Right lobe of liver (tissue), 6 donors: ENCODE results near the gene WSB2. TPM values are rescaled to one million over a fixed set of nuclear protein-coding genes. Genes with fewer than 3 reads are reported as not detected.

Experiments
- ATAC-seq, 4 donors: fragments of 200-7000 bp; cut with Tn5 transposase; one replicate each; pipeline ENCODE4 v1.9.1; 2020; ENCODE audit warnings: mild to moderate bottlenecking in 4 of 4, moderate library complexity in 4 of 4
- DNase-seq, 3 donors: peaks; one replicate each; pipeline ENCODE4 v3.0.0-alpha.2; 2020
- H3K27ac ChIP-seq, 3 donors: fragments of 200-600 bp; one replicate each; pipeline ENCODE4 v1.8.0; 2022
- H3K27me3 ChIP-seq, 2 donors: fragments of 200-600 bp; one replicate each; pipeline ENCODE4 v1.8.0; 2022
- H3K36me3 ChIP-seq, 4 donors: fragments of 200-600 bp; sonication (generic) in 1 of 4; one replicate each; pipeline versions ENCODE4 v1.5.1 to v1.8.0; 2017 to 2022; ENCODE audit warnings: control low read depth in 1 of 4
- H3K4me1 ChIP-seq, 4 donors: fragments of 200-600 bp; sonication (generic) in 1 of 4; one replicate each; pipeline versions ENCODE4 v1.5.1 to v1.8.0; 2017 to 2022; ENCODE audit warnings: control low read depth in 1 of 4
- H3K4me3 ChIP-seq, 3 donors: fragments of 200-600 bp; one replicate each; pipeline ENCODE4 v1.8.0; 2022
- H3K9me3 ChIP-seq, 4 donors: fragments of 200-600 bp; sonication (generic) in 1 of 4; one replicate each; pipeline versions ENCODE4 v1.5.1 to v1.8.0; 2017 to 2022; ENCODE audit warnings: control low read depth in 1 of 4
- POLR2A ChIP-seq: fragments of 450-650 bp; IDR thresholded peaks from one replicate; pipeline ENCODE4 v1.6.1; 2017; ENCODE audit warnings: antibody characterized with exemption, mild to moderate bottlenecking
- WGBS: methylation state at CpG from one replicate; pipeline ENCODE4 v1.1.6; 2018; ENCODE audit warnings: low coverage, low lambda C conversion rate; ENCODE audit not compliant: insufficient coverage; ENCODE audit errors: missing lambda C conversion rate; 5-methylcytosine and 5-hydroxymethylcytosine counted together
- intact Hi-C, 2 donors: fragments of 100-400 bp; cut with DNase I; formaldehyde crosslinking; loops; one replicate each; pipeline versions ENCODE4 v1.11.2 to v1.14.1; 2022
- long read RNA-seq: library from polyadenylated mRNA; unstranded; transcript quantifications from one replicate; pipeline ENCODE4 v2.0.0, GENCODE V29; 2019
- total RNA-seq, 6 experiments: library from RNA; depleted of rRNA in 2 of 6; stranded (reverse); fragments of >200 nt in 2 of 6; fragmentation: NEBNext Ultra II Directional in 3 of 6; extraction: Animal tissue kit (Norgen Biotek cat#: 25700) in 3 of 6; gene quantifications; one replicate each; pipeline versions ENCODE4 v1.1.0 to v1.2.4, GENCODE V29; 2016 to 2023
- TF ChIP-seq, protein P1 (sequence below), 4 donors: fragments of 200-600 bp in 3 of 4; fragments of 450-650 bp in 1 of 4; IDR thresholded peaks; one replicate each; pipeline versions ENCODE4 v1.5.1 to v1.8.0; 2016 to 2022; ENCODE audit warnings: antibody characterized with exemption in 4 of 4, mild to moderate bottlenecking in 2 of 4
- donor health status: DM: no; HTN: yes; CAD: no.
- donor health status: DM: no; HTN: no; CAD: no.
- donor health status: DM: no; HTN: no; CAD: no.
- donor health status: DM: no; HTN: yes; CAD: no.
- donor health status: DM: no; HTN: yes; CAD: no.

WSB2 gene
- total RNA-seq = 10 to 100 TPM; 27.5 to 73.9 (median 49.0) TPM
- long read RNA-seq, partial matches to known transcripts = 0 of 3 reads
- long read RNA-seq, other reads (novel, unspliced or antisense) = 2 of 3 reads

DNA sequence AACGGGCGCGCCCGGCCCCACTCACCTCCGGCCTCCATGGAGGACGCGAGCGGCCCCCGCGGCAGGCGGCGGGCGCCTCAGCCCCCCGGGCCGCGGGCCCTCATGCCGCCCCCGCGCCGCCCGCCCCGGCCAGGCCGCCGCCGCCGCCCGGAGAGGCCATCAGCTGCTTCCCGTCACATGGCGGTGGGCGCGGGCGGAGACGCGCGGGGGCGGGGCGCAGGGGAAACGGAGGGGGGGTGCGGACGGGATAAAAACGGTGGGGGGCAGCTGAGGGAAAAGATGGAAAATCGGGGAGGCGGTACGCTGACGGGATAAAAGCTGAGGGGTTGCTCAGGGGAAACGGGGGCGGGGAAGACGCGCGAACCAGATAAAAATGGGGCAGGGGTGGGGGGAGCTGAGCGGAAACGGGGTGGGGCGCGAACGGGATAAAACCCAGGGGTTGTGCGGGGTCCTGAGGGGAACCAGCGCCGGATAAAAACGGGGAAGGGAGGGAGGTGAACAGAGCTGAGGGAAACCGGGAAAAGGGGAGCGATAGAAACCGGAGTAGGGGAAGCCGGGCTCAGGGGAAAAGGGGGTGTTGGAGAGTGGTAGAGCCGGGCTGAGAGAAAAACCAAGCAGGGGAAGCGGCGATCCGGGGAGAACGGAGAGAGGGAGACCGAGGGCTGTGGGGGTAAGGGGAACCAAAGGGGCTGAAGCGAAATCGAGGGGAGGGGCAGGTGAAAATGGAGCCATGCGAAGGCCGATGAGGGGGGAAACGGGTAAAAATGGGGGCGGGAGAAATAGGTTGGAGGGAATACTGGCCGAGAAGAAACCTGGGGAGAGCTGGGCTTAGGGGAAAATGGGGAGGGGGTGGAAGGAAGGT is at the start of gene WSB2:
WSB2 (minus strand) TSS at position 169 of the 862 bp plus-strand sequence; CDS start at position 38, 131 bp downstream.
- peak; percentile 52 to 63 (median 54) for ATAC-seq
- WGBS = under 1% methylated on average over 40 of the region's 76 CpGs
- peaks cover 0 to 48% (median 21%) of the 10 kb centered on the region in 4 donors for H3K4me1 ChIP-seq

DNA sequence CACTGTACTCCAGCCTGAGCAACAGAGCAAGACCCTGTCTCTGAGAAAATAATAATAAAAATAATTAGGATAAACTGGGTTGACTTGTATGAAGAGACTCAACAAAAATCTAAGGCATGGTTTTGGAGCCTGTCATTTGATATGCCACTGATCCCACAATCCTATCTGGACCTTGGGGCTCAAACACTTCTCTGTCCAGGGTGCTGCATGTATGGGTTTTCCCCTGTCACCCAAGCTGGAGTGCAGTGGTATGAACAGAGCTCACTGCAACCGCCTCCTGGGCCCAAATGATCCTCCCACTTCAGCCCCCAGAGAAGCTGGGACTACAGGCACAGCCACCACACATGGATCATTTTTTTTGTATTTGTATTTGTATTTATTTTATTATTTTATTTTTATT is 48.1 kb upstream of the WSB2 start:
- no peaks in the 10 kb centered on the region for H3K4me1 ChIP-seq
- H3K36me3 ChIP-seq = no peaks in the 10 kb centered on the region
- H3K4me3 ChIP-seq = no peak overlapping the region
- 88% methylated on average over 1 of the region's 1 CpG for WGBS
- no peaks in the 10 kb centered on the region for H3K9me3 ChIP-seq
- H3K27ac ChIP-seq = no peak overlapping the region
- TF ChIP-seq POLR2A = no peak
- intact Hi-C loops = no loop called here
- ATAC-seq = no peak
- DNase-seq = no peak
- no peaks in the 10 kb centered on the region for H3K27me3 ChIP-seq

More for the DNA sequence above, at the start of gene WSB2:
- Histone ChIP-seq H3K9me3 (no peaks in the 10 kb centered on the region), H3K4me3 (peak within 1 kb of the TSS; percentile 71 to 80 (median 77)), H3K36me3 (no peaks in the 10 kb centered on the region), H3K27me3 (no peaks in the 10 kb centered on the region), H3K27ac (peak within 1 kb of the TSS; percentile 84 to 97 (median 96))
- intact Hi-C loops = no loop called here
- no peak for TF ChIP-seq POLR2A
- TF ChIP-seq, protein P1, sequence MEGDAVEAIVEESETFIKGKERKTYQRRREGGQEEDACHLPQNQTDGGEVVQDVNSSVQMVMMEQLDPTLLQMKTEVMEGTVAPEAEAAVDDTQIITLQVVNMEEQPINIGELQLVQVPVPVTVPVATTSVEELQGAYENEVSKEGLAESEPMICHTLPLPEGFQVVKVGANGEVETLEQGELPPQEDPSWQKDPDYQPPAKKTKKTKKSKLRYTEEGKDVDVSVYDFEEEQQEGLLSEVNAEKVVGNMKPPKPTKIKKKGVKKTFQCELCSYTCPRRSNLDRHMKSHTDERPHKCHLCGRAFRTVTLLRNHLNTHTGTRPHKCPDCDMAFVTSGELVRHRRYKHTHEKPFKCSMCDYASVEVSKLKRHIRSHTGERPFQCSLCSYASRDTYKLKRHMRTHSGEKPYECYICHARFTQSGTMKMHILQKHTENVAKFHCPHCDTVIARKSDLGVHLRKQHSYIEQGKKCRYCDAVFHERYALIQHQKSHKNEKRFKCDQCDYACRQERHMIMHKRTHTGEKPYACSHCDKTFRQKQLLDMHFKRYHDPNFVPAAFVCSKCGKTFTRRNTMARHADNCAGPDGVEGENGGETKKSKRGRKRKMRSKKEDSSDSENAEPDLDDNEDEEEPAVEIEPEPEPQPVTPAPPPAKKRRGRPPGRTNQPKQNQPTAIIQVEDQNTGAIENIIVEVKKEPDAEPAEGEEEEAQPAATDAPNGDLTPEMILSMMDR (IDR thresholded peaks at IDR 0.05) = no peak
- DNase-seq = peak; percentile 82 to 87 (median 84)

DNA sequence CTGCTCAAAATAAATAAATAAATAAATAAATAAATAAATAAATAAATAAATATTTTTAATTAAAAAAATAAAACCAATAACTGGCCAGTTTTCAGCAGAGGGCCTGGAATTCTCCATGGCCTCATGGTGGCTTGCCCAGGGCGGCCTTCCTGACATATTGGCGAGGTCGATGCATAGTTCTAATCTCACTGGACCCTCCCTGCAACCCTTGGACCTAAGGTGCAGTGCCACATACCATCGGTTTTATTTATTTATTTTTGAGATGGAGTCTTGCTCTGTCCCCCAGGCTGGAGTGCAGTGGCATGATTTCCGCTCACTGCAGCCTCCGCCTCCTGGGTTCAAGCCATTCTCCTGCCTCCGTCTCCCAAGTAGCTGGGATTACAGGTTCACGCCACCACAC is 46.7 kb upstream of the WSB2 start:
- no peak for DNase-seq
- peaks cover 0 to 4% (median 1%) of the 10 kb centered on the region in 4 donors for H3K4me1 ChIP-seq
- intact Hi-C loops = no loop called here
- WGBS = 87% methylated on average over 5 of the region's 8 CpGs
- no peaks in the 10 kb centered on the region for H3K9me3 ChIP-seq
- no peak overlapping the region for H3K4me3 ChIP-seq
- no peaks in the 10 kb centered on the region for H3K36me3 ChIP-seq
- no peaks in the 10 kb centered on the region for H3K27me3 ChIP-seq
- H3K27ac ChIP-seq = no peak overlapping the region
- no peak for TF ChIP-seq POLR2A
- TF ChIP-seq, protein P1 (IDR thresholded peaks at IDR 0.05) = no peak
- ATAC-seq = no peak

DNA sequence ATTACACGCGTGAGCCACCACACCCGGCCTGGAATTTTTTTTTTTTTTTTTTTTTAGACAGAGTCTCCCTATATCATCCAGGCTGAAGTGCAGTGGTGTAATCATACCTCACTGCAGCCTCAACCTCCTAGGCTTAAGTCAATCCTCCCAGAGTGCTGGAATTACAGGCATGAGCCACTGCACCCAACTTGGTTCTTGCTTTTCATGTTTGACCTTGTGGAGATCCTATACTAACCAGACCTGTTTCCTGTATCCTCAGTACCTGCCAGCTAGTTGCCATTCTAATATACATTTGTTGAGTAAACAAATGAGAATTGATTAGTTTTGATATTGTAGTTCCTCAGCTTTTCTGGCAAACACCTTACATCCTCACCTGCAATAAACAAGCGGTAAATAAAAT is 46.0 kb upstream of the WSB2 start:
- DNase-seq = no peak

More for the DNA sequence above, 46.0 kb upstream of the WSB2 start:
- WGBS = 88% methylated on average over 4 of the region's 4 CpGs
- no peaks in the 10 kb centered on the region for H3K36me3 ChIP-seq
- ATAC-seq = no peak
- intact Hi-C loops = no loop called here
- no peak overlapping the region for H3K4me3 ChIP-seq
- H3K4me1 ChIP-seq = peaks cover 0 to 9% (median 4%) of the 10 kb centered on the region in 4 donors
- TF ChIP-seq, protein P1 (IDR thresholded peaks at IDR 0.05) = no peak
- TF ChIP-seq POLR2A = no peak
- no peaks in the 10 kb centered on the region for H3K9me3 ChIP-seq
- no peak overlapping the region for H3K27ac ChIP-seq
- no peaks in the 10 kb centered on the region for H3K27me3 ChIP-seq
